Activated T-cell treated with anti-CD3 and anti-CD28 coated beads, Interleukin-2, amount 50 U/mL, for 48 hours (primary cell): ENCODE data around the gene NKX2-3.
A peak's percentile ranks its signal among the peaks of the same experiment; 100 is the strongest.

Source experiments
- DNase-seq, 2 experiments: peaks; one replicate each; pipeline ENCODE4 v3.0.0-alpha.2; 2020

The NKX2-3 gene

DNA sequence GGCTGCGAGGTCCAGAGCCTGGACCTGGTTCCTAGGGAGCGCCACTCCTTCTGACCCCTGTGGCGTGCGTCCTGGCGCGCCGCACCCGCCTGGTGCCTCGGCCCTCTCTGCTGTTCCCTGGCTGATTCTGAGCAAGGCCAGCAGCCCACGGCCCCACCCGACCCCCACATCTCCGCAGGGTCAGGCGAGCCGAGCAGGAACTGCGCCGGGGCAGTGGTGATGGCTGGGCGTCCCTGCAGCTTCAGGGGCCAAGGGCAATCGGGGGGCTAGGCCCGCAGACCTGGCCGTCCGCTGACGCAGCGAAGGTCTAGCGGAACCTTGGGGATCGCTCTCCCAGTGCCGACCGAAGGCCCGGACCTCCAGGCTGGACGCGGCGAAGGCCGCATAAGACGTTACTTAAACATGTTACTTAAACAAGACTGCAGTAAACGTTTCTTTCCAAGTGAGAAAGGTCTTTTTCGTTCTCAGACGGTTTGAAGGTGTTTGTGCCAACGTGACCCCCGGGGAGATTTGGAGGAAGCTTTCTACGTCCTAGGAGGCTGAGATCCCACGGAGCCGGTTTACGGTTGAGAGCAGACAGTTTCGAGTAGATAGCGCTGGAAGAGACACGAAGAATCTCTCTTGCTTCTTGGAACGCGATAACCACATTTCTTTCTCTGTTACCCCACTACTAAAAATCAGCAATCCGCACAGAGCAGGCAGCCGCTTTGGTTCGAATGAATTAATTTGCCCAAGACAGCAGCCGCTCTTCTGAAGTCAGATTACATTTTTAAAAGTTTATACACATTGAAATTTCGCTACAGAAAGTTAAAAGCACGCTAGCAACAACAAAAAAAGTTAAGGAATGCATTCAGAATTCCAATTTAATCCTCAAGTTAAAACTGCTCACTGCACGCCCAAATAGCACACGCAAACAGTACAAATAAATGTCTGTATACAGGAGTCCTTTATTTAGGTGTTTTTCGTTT lies 4.9 kb upstream of the NKX2-3 start:
- DNase-seq = no peak

DNA sequence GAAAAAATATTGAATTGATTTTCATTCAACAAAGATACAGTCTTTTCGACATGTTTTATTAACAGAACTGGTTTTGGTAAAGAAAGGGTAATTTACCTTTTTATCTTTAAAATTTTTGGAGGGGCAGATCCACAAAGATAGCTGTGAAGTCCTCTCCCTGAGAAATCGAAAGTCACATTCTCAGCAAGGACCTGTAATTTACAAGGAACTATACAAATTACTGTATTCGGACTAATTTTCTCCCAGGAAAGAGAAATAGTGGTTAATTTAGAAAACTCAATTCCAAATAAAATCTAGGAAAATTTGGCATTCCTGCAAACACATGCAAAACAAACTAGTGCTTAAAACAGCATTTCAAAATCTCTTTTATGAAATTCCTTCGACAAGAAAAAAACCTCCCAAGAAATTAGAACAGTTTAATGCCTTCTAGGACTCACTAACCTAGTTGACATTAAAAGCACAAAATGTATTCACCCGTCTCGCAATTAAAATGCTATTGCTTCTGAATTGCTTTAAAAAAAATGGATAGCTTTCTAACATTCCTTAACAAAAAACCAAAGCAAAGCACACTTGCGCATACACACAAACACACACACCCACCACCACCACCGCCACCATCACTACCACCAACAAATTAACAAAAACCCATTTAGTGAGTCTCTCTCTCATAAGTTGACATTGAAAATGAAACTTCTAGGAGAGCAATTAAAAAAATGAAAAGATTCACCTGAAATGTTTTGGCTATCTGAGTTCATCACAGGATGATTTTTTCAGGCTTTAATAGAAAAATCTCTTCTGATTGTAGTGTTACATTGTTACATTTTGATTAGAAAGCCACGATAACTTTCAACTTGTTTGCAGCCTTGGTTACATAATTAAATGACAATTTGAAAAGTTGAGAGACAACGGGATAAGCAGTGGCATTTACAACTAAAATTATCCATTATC lies 4.0 kb upstream of the NKX2-3 start:
- no peak for DNase-seq

DNA sequence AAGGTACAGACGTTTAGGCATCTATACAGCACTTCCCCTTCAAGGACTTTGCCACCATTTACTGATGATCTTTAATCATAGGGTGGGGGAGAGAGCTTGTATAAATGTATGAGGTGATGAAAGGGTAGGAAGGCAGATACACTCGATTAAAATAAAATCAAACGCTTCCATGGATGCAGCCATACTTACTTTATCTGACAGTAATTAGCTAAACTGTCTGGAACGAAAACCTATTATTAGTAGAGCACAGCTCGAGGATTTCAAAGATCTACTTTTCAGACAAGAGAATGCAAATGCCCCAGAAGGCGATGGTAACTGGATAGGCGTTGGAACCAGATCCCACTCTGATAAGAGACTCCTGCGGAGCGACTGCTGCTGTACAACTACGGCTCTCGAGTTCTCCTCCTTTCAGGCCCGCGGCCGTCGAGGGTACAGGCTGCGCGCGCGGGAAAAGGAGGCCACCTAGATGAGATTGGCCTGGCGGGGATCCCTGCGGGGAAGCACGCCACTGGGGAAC lies 3.1 kb upstream of the NKX2-3 start:
- no peak for DNase-seq

DNA sequence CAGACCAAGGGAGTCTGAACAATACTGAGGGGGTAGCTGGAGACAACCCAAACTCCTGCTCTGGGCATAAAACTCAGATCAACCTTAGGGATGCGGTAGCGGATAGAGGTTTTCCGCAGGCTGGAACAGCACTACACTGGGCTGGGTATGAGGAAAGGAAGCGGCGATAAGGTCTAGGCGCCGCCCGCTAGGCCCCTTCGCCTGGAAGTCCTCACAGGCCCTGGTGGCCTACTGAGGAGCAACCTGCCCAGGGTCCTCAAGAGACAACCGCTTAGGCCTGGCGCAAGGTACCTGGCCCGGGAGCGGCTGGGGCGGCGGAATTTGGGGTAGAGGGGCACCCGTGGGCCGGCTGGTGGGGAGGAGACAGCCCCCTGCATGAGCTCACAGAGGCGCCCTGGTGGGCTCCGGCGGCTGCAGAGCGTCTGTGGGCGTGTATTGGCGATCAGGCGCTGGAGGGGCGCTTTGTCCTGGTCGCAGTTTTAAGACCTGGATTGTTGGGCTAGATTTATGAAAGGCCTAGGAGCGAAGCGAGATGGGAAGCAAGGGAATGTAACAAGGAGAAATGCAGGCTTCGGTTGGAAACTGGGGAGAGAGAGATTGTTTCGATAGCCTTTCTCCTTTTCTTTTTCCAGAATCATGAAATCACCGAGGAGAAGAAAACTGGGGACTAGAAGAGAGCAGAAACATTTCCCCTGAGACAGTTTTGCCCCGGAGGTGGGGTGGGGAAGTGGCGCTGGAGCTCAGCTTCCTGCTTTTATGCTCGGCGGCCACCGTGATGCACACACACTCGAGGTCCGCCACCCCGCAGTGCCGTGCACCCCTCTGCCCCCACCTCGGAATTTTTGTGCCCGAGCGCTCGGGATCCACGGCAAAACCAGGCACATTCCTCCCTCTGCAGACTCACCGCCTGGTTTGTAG lies 2.4 kb upstream of the NKX2-3 start:
- DNase-seq = no peak

DNA sequence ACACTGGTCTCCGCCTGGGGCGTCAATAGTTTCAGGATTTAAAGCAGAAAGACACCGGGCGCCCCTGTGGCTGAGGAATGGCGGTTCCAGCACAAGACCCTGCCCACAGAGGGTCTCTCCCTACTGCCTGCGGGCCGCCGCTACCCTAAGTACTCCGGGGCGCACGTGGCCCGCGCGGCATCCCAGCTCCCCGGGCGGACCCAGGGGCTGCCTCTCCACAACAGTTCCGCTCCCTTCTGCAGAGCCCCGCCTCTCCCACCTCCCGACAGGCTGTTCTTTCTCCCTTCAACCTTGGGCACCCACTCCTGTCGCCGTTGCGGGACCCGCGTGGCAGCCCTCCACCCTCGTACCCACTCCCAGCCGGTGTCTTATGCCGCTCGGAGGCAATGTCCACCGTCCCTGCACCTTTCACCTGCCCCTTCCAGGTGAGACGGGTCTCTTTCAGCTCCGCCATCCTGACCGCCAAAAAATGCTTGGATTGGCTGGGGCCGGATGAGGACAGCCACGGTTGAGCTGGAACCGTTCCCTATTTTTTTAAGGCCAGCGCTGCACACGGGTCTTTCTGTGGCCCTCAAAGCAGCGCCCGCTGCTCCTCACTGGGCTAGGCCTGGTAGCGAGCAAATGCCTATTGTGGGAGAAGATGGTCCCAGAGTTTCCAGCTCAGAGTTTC lies 1.6 kb upstream of the NKX2-3 start:
- no peak for DNase-seq

DNA sequence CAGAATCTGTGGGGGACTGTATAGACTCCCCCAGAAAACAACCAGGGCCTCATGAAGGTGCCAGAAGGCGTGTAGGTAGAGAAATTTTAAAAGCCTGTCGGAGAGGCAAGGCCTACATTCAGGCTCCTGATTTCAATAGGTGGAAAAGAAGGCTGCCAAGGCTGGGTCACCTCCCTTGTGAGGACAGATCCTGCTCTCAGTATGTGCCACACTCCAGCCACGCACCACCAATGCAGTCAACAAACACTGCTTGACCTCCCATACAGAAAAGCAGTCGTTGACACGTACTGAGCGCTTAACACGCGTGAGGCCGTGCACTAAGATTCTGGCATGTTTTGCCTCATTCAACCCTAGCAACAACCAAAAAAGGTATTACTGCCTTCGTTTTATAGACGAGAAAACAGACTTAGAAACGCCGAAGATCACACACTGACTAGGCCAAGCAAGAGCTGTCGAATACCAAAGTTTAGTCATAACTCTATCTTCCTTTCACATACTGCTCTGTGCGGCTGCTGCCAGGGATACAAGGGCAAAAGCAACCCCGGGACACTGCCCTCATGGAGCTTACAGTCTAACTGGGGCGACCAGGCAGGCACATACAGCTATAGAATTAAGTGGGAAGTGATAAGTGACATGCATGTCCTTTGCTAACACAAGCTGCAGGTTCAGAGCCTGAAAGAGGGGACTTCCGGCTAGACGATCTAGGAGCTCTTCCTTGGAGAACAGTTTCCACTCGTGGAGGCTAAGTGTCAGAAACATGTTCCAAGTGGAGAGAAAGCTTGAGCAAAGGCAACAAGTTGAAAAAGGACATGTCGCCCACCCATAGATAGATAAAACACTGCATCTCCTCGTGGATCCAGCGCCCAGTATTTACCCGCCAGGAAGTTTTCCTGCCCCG lies 797 bp upstream of the NKX2-3 start:
- no peak for DNase-seq

DNA sequence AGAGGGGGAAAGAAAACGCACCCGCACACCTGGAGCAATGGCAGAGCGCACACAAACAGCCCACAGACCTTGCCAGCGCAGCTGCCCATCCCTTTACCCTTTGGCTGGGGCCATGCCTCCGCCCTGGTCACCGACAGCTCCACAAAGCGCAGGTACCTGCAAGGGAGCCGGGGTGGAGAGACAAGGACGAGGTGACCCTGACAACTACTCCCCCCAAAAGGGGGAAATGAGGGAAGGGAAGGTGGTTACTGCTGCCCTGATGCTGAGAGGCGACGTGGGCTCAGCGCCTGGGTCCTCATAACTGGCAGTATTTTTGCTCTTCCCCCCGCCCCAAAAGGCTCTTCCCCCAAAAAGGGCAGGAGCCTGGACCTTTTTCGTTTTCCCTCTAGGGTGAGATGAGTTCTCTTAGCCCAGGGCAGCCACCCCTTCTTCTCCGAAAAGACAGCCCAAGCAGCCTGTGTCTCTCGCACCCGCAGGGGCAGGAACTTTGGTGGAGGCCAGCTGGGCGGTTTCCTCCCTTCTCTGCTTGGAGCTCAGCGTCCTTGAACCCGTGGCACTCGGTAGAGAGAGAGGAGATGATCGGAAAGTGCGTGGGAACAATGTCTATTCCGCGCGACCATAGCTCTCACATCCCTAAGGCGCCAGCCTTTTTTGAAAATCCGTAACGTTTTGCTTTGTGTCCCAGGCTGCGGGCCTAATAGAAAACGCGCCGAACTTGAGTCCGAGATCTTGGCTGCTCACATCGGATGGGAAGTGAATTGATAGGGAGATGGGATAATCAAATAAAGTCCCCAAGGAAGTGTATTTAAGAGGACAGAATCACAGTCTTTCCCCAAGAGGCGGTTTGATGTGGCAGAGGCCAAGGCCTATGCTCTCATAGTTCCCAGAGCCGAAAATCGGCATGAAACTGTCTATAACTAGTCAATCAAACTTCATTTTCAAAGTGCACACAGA lies 1.0 kb downstream of the NKX2-3 start:
- no peak for DNase-seq

DNA sequence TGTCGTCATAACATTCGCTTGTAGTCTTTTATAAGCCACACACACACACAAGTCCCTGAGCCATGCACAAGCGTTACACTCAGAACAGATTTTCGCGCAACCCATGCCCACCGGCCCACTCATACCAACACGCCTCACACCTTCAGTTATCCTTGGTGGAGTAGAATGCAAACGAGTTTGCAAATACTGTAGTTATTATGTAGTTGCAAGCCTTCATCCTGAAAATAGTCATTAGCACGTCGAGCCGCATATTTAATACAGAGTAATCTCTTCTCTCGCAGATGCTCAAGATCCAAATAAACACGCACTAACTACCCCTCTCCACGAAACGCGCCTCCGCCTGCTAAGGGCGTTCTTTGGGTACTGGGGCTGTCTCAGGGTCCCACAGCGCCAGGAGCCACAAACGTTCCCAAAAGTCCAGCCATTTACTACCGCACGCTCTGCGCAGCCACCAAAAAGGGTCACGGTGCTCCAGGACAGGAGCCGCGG lies 1.8 kb downstream of the NKX2-3 start:
- DNase-seq = no peak

DNA sequence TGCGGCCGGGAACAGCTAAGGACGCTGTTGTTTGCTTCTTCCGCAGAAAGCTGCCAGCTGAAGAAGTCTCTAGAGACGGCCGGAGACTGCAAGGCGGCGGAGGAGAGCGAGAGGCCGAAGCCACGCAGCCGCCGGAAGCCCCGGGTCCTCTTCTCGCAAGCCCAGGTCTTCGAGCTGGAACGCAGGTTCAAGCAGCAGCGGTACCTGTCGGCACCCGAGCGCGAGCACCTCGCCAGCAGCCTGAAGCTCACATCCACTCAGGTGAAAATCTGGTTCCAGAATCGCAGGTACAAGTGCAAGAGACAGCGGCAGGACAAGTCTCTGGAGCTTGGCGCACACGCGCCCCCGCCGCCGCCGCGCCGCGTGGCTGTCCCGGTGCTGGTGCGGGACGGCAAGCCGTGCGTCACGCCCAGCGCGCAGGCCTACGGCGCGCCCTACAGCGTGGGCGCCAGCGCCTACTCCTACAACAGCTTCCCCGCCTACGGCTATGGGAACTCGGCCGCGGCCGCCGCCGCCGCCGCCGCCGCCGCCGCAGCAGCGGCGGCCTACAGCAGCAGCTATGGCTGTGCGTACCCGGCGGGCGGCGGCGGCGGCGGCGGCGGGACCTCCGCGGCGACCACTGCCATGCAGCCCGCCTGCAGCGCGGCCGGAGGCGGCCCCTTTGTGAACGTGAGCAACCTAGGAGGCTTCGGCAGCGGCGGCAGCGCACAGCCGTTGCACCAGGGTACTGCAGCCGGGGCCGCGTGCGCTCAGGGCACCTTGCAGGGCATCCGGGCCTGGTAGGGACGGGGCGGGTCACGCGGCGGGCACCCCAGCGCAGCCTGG lies 2.4 kb downstream of the NKX2-3 start:
- peak in 1 of 2 experiments; percentile 52 for DNase-seq

DNA sequence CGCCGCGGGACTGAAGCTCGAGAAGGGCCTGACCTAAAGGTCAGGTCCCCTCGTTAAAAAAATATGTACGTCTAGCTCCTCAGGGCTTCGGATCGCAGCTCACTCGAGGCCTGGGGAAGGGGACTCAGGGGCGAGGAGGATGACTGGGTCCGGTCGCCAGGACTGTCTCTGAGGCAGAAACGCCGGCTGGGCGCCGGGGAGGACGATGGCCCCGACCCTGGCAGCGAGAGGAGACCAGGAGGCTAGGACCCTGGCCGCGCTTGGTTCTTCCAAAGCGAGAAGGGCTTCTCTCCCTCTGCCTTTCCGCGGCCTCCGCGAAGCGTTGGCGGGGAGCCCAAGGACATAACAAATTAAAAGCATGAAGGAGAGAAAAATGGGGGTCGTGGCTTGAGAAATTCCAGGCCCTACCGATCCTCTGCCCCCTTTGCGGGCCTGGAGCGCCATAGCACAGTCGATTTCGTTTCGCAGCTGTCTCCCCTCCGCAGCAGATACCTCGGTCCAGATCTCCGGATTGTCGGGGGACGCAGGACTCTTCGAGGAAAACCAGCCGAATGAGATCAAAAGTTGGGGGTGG lies 3.1 kb downstream of the NKX2-3 start:
- DNase-seq = no peak

DNA sequence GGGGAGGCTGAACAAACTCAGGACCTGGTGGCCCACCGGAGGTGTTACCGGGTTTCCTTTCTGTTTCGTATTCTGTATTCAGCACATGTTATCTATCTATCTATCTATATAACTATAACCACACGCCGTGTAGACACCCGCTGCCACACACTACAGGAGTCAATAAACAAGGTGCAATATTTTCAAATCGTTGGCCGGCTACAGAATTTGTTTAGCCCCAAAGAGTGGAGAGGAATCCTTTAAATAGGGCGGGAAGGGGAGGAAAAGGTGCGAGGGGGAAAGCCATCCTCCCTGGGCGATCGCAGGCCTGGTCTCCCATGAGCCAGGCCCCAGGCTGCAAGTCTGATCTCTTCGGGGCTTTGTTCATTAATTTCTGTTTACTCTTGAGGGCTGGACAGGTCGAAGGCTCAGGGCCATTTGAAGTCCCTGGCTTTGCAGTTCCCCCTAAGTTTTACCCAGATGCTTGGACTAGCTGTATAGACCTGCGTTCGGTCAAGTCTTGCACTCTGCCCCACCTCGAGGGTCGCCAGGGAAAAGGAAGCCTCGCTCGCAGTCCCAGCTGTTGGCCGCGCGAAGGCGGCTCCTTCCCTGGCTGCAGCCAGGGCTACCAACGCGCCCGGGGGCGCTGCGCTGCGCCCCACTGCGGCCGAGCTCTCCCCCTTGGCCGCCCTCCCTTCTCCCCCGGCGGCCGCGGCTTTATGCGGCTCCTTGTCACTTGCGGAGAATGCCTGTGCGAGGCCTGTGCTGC lies 3.8 kb downstream of the NKX2-3 start:
- peak in 1 of 2 experiments; percentile 53 for DNase-seq

DNA sequence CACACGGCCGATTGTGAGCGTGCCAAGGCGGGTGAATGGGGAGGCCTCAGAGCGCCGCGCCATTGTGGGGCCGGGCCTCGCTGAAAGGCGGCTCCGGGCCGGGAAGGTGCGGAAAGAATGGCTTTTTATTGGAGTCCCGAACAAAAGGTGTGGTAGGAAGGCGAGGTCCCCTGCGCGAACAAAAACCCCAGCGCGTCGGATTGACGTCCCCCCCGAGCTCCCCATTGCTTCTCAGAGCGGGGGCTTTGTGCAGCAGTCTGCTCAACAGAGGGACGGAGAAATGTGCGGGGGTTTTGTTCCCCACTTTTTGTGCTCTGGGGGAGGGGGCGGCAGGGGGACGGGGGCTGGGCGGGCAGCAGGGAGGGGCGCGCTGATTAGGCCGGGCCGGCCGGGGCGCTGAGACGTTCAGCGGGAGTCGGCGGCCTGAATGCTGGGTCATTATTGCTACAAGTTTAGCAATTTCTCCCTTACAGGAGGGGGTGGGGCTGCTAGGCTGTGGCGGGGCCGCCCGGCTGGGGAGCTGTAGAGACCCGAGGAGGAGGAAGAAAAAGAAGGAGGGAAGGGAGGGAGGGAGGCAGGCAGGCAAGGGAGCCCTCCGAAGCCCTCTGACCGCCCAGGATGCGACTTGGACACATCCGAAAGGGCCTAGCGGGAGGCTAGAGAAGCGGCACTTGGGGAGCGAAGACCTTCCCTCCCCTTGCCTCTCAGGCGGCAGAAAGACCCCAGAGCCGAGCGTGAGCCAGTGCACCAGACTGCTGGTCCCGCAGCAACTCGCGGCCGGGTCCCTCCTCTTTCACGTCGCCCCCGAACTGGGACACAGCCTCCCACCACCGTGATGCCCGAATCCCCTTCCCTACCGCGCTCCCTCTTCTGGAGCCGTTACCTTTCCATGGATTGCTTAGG lies 4.6 kb downstream of the NKX2-3 start:
- no peak for DNase-seq

DNA sequence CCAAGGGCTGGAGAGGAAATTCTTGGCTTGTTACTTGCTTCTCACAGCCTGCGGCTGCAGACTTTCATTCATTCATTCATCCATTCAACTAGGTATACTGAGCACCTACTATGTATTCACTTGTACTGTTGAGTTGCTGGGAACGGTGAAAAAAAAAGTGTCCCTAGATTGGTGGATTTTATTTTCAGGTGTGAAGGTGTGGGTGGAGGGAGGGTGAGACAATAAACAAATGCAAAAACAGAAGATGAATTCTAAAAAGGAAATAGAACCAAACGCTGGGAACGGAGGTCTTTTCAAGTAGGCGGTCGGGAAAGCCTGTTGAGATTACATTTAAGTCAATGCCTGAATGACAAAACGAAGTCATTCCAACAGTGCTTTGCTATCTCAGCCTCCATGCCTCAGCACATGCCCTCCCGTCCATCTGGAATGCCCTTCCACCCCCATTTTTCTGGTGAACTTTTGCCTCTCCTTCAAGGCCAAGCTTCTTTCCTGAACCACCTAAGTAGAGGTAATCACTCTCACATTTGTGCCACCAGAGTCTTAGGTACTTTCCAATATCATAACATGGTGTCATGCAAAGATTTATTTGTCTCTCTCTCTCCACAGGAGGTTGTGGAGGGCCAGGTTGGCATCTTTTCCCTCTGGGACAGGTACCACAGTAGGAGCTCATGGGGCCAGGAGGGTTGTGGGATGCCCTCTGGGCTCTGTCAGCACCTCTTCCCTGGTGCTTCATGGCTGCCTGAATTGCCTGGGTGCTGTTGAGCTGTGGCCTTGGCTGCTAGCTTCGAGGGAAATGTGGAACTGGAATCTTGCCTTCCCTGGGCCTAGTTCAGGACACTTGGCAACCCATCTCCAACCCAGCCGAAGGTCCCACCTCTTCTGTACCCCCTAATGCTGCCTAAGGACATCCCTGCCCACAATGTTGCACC lies 5.5 kb downstream of the NKX2-3 start:
- no peak for DNase-seq

DNA sequence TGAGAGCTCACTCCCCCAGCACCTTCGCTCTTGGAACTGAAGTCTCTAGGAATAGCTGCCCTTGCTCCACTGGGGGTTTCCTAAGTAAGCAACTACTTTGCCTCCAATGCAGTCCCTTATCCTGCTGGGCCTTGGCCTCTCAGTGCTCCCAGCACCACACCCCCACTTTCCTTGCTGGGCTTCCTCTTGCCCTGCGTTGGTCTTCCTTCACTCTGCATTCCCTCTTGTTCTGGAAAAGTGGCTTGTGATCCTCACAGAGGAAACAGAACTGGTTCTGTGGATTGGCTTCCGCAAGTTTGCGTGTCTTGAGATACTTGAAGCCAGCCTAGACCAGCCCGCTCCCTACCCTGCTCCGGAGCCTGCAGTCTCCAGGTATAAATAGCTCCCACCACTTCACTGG lies 6.4 kb downstream of the NKX2-3 start:
- DNase-seq = no peak

DNA sequence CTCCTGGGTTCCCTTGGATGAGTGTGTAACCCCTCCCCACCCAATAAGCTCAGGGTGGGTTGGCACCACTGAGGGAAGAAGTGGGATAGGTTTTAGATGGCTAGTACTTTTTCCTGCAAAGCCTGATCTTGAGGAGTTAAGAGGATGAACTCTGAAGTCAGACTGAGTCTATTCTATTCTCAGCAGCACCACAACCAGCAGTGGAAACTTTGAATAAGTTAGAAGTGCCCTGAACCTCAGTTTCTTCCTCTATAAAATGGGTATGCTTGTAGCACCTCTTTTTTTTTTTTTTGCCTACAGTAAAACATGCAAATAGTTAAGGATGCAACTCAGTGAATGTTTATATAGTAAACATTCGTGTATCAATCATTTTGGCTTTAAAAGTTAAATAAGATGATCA lies 7.1 kb downstream of the NKX2-3 start:
- DNase-seq = no peak
